MCF 10A (cell line): ENCODE results near the gene PID1. TPM values are rescaled to one million over a fixed set of nuclear protein-coding genes. Genes with fewer than 3 reads are reported as not detected.

Source experiments
- Bru-seq: library from RNA; stranded (reverse); fragments of 400-500 nt; gene quantifications from one replicate; lab custom pipeline; 2021; lab: Mats Ljungman, UMichigan
- BruChase-seq, 2 experiments: library from RNA; stranded (reverse); fragments of 400-500 nt; gene quantifications; one replicate each; lab custom pipeline; 2021; lab: Mats Ljungman, UMichigan
- BruUV-seq: library from RNA; stranded (reverse); fragments of 400-500 nt; replicated peaks from 2 replicates; lab custom pipeline; 2021; lab: Mats Ljungman, UMichigan
- CTCF ChIA-PET: fragments of 300-600 bp; sonication (Branson Sonifier 250); formaldehyde crosslinking; extraction: SDS; loops from one replicate; lab custom pipeline; 2021; ENCODE audit warnings: antibody characterized with exemption, inconsistent platforms; lab: Yijun Ruan, JAX
- POLR2A ChIA-PET: fragments of 300-600, 350-650 bp; sonication (Branson Sonifier 250); formaldehyde crosslinking; extraction: SDS; loops from one replicate; lab custom pipeline; 2020; ENCODE audit warnings: antibody characterized with exemption, inconsistent platforms; lab: Yijun Ruan, JAX
- DNase-seq: peaks from one replicate; pipeline ENCODE4 v3.0.0-alpha.2; 2018; ENCODE audit not compliant: unreplicated experiment
- H3K27ac Mint-ChIP-seq: one replicate; pipeline ENCODE4 v1.8.0; 2022; ENCODE audit warnings: mild to moderate bottlenecking, low read depth, mixed read lengths; ENCODE audit not compliant: unreplicated experiment
- H3K27me3 Mint-ChIP-seq: one replicate; pipeline ENCODE4 v1.8.0; 2022; ENCODE audit warnings: mixed read lengths; ENCODE audit not compliant: insufficient read depth, unreplicated experiment
- H3K36me3 Mint-ChIP-seq: one replicate; pipeline ENCODE4 v1.8.0; 2022; ENCODE audit warnings: mild to moderate bottlenecking, moderate library complexity, mixed read lengths; ENCODE audit not compliant: insufficient read depth, unreplicated experiment
- H3K4me1 Mint-ChIP-seq: one replicate; pipeline ENCODE4 v1.8.0; 2022; ENCODE audit warnings: mixed read lengths; ENCODE audit not compliant: insufficient read depth, unreplicated experiment
- H3K4me3 Mint-ChIP-seq: one replicate; pipeline ENCODE4 v1.8.0; 2022; ENCODE audit warnings: mild to moderate bottlenecking, moderate library complexity, mixed read lengths; ENCODE audit not compliant: unreplicated experiment
- H3K9me3 Mint-ChIP-seq: one replicate; pipeline ENCODE4 v1.8.0; 2022; ENCODE audit warnings: mixed read lengths; ENCODE audit not compliant: unreplicated experiment
- CTCF ChIP-seq: fragments of 200-600 bp; IDR thresholded peaks from one replicate; pipeline ENCODE4 v1.8.0; 2022; ENCODE audit warnings: antibody characterized with exemption, mild to moderate bottlenecking; ENCODE audit not compliant: unreplicated experiment
- intact Hi-C: fragments of 100-400 bp; cut with micrococcal nuclease; formaldehyde crosslinking; loops from 2 replicates; pipeline ENCODE4 v1.14.1; 2022
- long read RNA-seq: library from polyadenylated mRNA; stranded (forward); transcript quantifications from one replicate; pipeline ENCODE4 v2.0.0, GENCODE V29; 2022
- total RNA-seq: library from RNA; stranded (reverse); gene quantifications from 2 replicates; pipeline ENCODE4 v1.2.3, GENCODE V29; 2022

The PID1 gene
- total RNA-seq (123 and 211 TPM in 2 replicates), Bru-seq, nascent RNA (percentile 98 among the genes with signal in this experiment), BruChase-seq, experiment 1, labeled RNA remaining after a 6-hour chase (percentile 86 among the genes with signal in this experiment), BruChase-seq, experiment 2, labeled RNA remaining after a 2-hour chase (percentile 88 among the genes with signal in this experiment)
- long read RNA-seq, transcript PID1-202 (4 exons, 2,745 nt) = minor isoform, 11 of 302 reads
- long read RNA-seq, transcript PID1-203 (3 exons, 2,533 nt) = major isoform, 198 of 302 reads
- long read RNA-seq, partial matches to known transcripts = 2 of 302 reads
- long read RNA-seq, other reads (novel, unspliced or antisense) = 89 of 302 reads

GRCh38 chr2:229270551-229271410 lies at the start of gene PID1:
TSS of gene PID1 (minus strand) at chr2:229271287. CDS start at chr2:229271043, 244 bp downstream.
- no TSS peak for BruUV-seq
- peak; percentile 57 for DNase-seq
- intact Hi-C loops = loop anchor here (5.0 kb wide), 3 partner anchors 137 to 588 kb away; no protein-coding TSS in a partner anchor
- Mint-ChIP-seq H3K4me3 (peak within 1 kb of the TSS; percentile 81), H3K4me1 (peaks cover 55% of the 10 kb centered on the region), H3K9me3 (no peaks in the 10 kb centered on the region), H3K27me3 (no peaks in the 10 kb centered on the region), H3K36me3 (peaks cover 27% of the 10 kb centered on the region), H3K27ac (peak within 1 kb of the TSS; percentile 0)
- ChIA-PET CTCF (interaction anchor here (0.6 to 18.9 kb wide), 7 partner anchors 12 to 136 kb away, joined by 3 to 248 read pairs (median 4); no protein-coding TSS in a partner anchor), POLR2A (interaction anchor here (0.5 to 3.6 kb wide), 18 partner anchors 11 to 1797 kb away, joined by 3 to 15 read pairs (median 3); no protein-coding TSS in a partner anchor)
- TF ChIP-seq CTCF = no peak

- H3K4me3 Mint-ChIP-seq = no peak overlapping the region
- ChIA-PET CTCF (no interaction called here), POLR2A (interaction anchor here (1.6 kb wide), 1 partner anchor 19 kb away, joined by 3 read pairs; no protein-coding TSS in a partner anchor)
- intact Hi-C loops = no loop called here
- BruUV-seq = no TSS peak
- H3K4me1 Mint-ChIP-seq = no peaks in the 10 kb centered on the region
- no peak for TF ChIP-seq CTCF
- no peak for DNase-seq
- no peaks in the 10 kb centered on the region for H3K27me3 Mint-ChIP-seq
- H3K27ac Mint-ChIP-seq = no peak overlapping the region
- H3K36me3 Mint-ChIP-seq = no peaks in the 10 kb centered on the region
- H3K9me3 Mint-ChIP-seq = no peaks in the 10 kb centered on the region
Measured at GRCh38 chr2:229319558-229319957, 48.5 kb upstream of the PID1 start.

GRCh38 chr2:229314117-229314516 lies 43.0 kb upstream of the PID1 start:
- DNase-seq = peak; percentile 54
- Mint-ChIP-seq H3K36me3 (no peaks in the 10 kb centered on the region), H3K4me1 (no peaks in the 10 kb centered on the region), H3K4me3 (no peak overlapping the region), H3K27ac (no peak overlapping the region), H3K27me3 (no peaks in the 10 kb centered on the region), H3K9me3 (no peaks in the 10 kb centered on the region)
- ChIA-PET CTCF (no interaction called here), POLR2A (no interaction called here)
- BruUV-seq = TSS peak; percentile 96
- intact Hi-C loops = no loop called here
- no peak for TF ChIP-seq CTCF

- H3K4me1 Mint-ChIP-seq = no peaks in the 10 kb centered on the region
- H3K27me3 Mint-ChIP-seq = no peaks in the 10 kb centered on the region
- intact Hi-C loops = no loop called here
- no peak overlapping the region for H3K27ac Mint-ChIP-seq
- H3K4me3 Mint-ChIP-seq = no peak overlapping the region
- DNase-seq = peak; percentile 86
- no TSS peak for BruUV-seq
- no peaks in the 10 kb centered on the region for H3K9me3 Mint-ChIP-seq
- no peaks in the 10 kb centered on the region for H3K36me3 Mint-ChIP-seq
- ChIA-PET CTCF (no interaction called here), POLR2A (interaction anchor here (1.0 kb wide), 1 partner anchor 13 kb away, joined by 4 read pairs; no protein-coding TSS in a partner anchor)
- TF ChIP-seq CTCF = no peak
Measured at GRCh38 chr2:229313591-229313990, 42.5 kb upstream of the PID1 start.
